Loucy (cell line): Measurements from ENCODE around the gene TSSK6.

ENCODE experiments used
- H2AFZ ChIP-seq: fragments of 200-600 bp; sonication (generic); 2 replicates; pipeline ENCODE4 v1.6.0; 2016; ENCODE audit warnings: antibody characterized with exemption, mild to moderate bottlenecking, low read length, moderate library complexity
- H3F3A ChIP-seq: fragments of 200-600 bp; 2 replicates; pipeline ENCODE4 v1.6.0; 2016; ENCODE audit warnings: antibody characterized with exemption, low read depth, mild to moderate bottlenecking
- H3K27me3 ChIP-seq: fragments of 200-600 bp; sonication (generic); 2 replicates; pipeline ENCODE4 v1.6.1; 2014; ENCODE audit warnings: low read length, mild to moderate bottlenecking; ENCODE audit not compliant: insufficient read depth, poor library complexity, severe bottlenecking
- H3K36me3 ChIP-seq: fragments of 200-600 bp; sonication (generic); 2 replicates; pipeline ENCODE4 v1.6.1; 2016; ENCODE audit warnings: low read length; ENCODE audit not compliant: insufficient read depth
- H3K4me1 ChIP-seq: fragments of 200-600 bp; sonication (generic); 2 replicates; pipeline ENCODE4 v1.5.1; 2014; ENCODE audit warnings: low read length, mild to moderate bottlenecking; ENCODE audit not compliant: insufficient read depth, poor library complexity, severe bottlenecking
- H3K4me2 ChIP-seq: fragments of 200-600 bp; sonication (generic); 2 replicates; pipeline ENCODE4 v1.6.0; 2014; ENCODE audit warnings: antibody characterized with exemption, low read length, low read depth, mild to moderate bottlenecking; ENCODE audit not compliant: poor library complexity, severe bottlenecking
- H3K4me3 ChIP-seq: fragments of 200-600 bp; sonication (generic); 2 replicates; pipeline ENCODE4 v1.5.1; 2014; ENCODE audit warnings: low read length, mild to moderate bottlenecking, mixed read lengths; ENCODE audit not compliant: poor library complexity, severe bottlenecking
- H3K79me2 ChIP-seq: fragments of 200-600 bp; sonication (generic); 2 replicates; pipeline ENCODE4 v1.6.1; 2014; ENCODE audit warnings: low read length; ENCODE audit not compliant: insufficient read depth
- H3K9ac ChIP-seq: fragments of 200-600 bp; sonication (generic); 2 replicates; pipeline ENCODE4 v1.6.0; 2014; ENCODE audit warnings: mild to moderate bottlenecking, low read depth, low read length, moderate library complexity; ENCODE audit not compliant: poor library complexity, severe bottlenecking
- H3K9me2 ChIP-seq: fragments of 200-600 bp; sonication (generic); replicated peaks from 2 replicates; pipeline ENCODE4 v1.6.1; 2016; ENCODE audit warnings: low read depth, low read length, mixed read lengths
- H3K9me3 ChIP-seq: fragments of 200-600 bp; sonication (generic); 2 replicates; pipeline ENCODE4 v1.6.1; 2014; ENCODE audit warnings: mild to moderate bottlenecking, antibody characterized with exemption, low read length, low read depth; ENCODE audit not compliant: insufficient read depth
- H4K20me1 ChIP-seq: fragments of 200-600 bp; sonication (generic); 2 replicates; pipeline ENCODE4 v1.6.0; 2014; ENCODE audit warnings: antibody characterized with exemption, low read length, mild to moderate bottlenecking; ENCODE audit not compliant: insufficient read depth, poor library complexity, severe bottlenecking
- CTCF ChIP-seq: fragments of 200-600 bp; sonication (generic); conservative IDR thresholded peaks from 2 replicates; pipeline ENCODE4 v1.5.1; 2014; ENCODE audit warnings: mild to moderate bottlenecking, antibody characterized with exemption, low read length
- EZH2phosphoT487 ChIP-seq: fragments of 200-600 bp; IDR thresholded peaks from 2 replicates; pipeline ENCODE4 v1.6.1; 2018; ENCODE audit warnings: antibody characterized with exemption, mild to moderate bottlenecking, moderate library complexity, borderline replicate concordance

The TSSK6 gene

GRCh38 chr19:19489804-19490204 lies 25.5 kb downstream of the TSSK6 start:
- peaks cover 51% of the 10 kb centered on the region; the same call in 1 of the 2 replicates for H3K36me3 ChIP-seq
- peaks cover 8% of the 10 kb centered on the region; the same call in 1 of the 2 replicates for H3F3A ChIP-seq

DNA sequence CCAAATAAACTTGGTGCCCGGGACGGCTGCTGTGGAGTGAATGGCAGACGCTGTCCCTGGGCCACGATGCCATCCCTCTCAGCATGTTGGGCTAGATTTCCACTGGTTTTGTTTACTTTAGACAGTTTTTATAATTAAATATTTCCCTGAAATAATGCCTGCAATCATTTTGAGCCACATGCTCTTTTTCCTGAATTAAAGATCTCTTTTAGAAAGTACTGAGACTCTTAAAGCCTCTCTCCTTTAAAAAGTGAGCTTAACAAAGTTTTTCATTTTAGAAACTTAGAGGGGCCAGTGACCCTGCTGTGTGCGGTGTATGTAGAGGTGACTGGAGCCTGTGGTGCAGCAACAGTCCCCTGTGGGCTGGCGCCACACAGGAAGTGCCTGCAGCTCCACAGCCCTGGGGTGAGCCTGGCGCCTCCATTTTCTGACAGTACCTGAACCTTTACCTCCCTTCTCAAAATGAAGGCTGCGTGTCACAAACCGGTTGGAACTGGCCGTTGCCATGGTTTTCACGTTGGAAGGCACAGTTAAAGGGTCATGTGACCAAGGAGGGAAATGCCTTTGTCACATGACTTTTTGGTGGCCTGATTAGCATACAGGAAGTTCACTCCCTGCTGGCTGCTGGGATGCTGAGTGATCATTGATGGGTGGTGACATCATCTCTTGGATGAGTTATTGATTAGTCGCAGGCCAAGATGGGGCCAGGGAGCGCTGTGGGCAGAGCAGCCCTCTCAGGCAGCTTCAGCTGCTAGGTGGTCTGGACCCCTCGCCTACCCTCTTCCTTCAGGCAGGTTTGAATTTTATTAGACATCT lies 26.3 kb downstream of the TSSK6 start:
- no peaks in the 10 kb centered on the region for H3K9me3 ChIP-seq
- H3K36me3 ChIP-seq, result peaks cover 44% of the 10 kb centered on the region; the same call in 1 of the 2 replicates
- H3F3A ChIP-seq, result peaks cover 8% of the 10 kb centered on the region; the same call in 1 of the 2 replicates
- H3K9ac ChIP-seq, result peak overlapping the region; percentile 61
- H3K27me3 ChIP-seq, result no peaks in the 10 kb centered on the region
- H3K9me2 ChIP-seq, result no peaks in the 10 kb centered on the region
- peaks cover 20% of the 10 kb centered on the region for H4K20me1 ChIP-seq
- H3K4me1 ChIP-seq, result peaks cover 35% of the 10 kb centered on the region
- H3K4me3 ChIP-seq, result peak overlapping the region; percentile 41
- no peak overlapping the region for H2AFZ ChIP-seq
- TF ChIP-seq EZH2phosphoT487 (no peak), CTCF (no peak)
- peak overlapping the region; percentile 62 for H3K4me2 ChIP-seq
- peaks cover 76% of the 10 kb centered on the region for H3K79me2 ChIP-seq

More at GRCh38 chr19:19489804-19490204, 25.5 kb downstream of the TSSK6 start:
- H3K79me2 ChIP-seq, result peaks cover 73% of the 10 kb centered on the region
- no peaks in the 10 kb centered on the region for H3K27me3 ChIP-seq
- H3K9ac ChIP-seq, result peak overlapping the region; percentile 61
- H3K4me3 ChIP-seq, result peak overlapping the region; percentile 20
- peaks cover 34% of the 10 kb centered on the region for H3K4me1 ChIP-seq
- H3K4me2 ChIP-seq, result peak overlapping the region; percentile 62
- no peaks in the 10 kb centered on the region for H3K9me3 ChIP-seq
- no peak for TF ChIP-seq CTCF
- no peak for TF ChIP-seq EZH2phosphoT487
- H2AFZ ChIP-seq, result no peak overlapping the region
- no peaks in the 10 kb centered on the region for H3K9me2 ChIP-seq
- peaks cover 20% of the 10 kb centered on the region for H4K20me1 ChIP-seq

DNA sequence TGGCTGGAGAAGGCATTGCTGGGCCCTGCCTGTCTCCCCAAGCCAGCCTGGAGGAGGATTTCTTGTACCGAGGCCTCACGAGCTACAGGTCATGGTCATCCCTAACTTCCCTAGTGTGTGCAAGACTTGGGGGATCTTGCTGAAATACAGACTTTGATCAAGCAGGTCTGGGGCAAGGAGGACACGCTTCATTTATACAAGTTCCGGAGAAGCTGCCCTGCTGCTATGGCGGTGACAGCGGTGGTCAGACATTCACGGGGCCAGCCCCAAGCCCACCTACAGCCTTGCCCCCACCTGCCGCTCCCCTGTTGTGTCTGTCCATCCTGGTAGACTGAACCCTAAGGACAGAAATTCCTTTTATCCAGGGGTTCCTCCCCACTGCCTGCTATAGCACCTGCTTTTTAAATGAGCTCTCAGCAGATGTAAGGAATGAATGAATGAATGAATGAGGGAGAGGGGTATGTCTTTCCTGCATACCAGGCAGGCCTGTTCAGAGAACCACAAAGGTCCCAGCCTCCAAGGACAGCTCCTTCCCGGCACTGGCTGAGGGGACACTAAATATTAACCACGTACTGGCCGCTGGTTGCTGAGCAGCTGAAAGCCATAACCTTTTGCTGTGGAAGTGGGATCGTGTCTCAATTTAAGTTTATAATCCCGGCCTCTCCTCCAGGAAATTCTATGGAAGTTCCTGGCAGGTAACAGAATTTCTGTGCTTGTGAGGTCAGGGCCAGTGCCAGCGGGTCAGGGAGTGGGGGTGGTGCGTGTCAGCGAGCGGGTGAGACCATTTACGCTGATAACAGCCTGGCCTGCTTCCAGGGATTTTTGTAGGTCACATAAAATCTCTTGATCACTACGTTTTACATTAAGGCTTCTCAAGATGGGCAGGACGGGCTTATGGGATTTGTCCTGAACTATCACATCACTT lies 27.1 kb downstream of the TSSK6 start:
- Histone ChIP-seq H3K4me1 (peaks cover 35% of the 10 kb centered on the region), H3K36me3 (peaks cover 39% of the 10 kb centered on the region; the same call in 1 of the 2 replicates), H3K9me2 (no peaks in the 10 kb centered on the region), H3K79me2 (peaks cover 78% of the 10 kb centered on the region), H3K27me3 (no peaks in the 10 kb centered on the region), H3K4me2 (peak overlapping the region; percentile 62), H3F3A (peaks cover 8% of the 10 kb centered on the region; the same call in 1 of the 2 replicates), H4K20me1 (peaks cover 20% of the 10 kb centered on the region), H3K4me3 (peak overlapping the region; percentile 41), H2AFZ (no peak overlapping the region), H3K9me3 (no peaks in the 10 kb centered on the region), H3K9ac (peak overlapping the region; percentile 61)
- TF ChIP-seq CTCF, result no peak
- no peak for TF ChIP-seq EZH2phosphoT487
